MM.1S (cell line): ENCODE data around the gene ATP8A1.

Experiments used
- CTCF ChIP-seq: fragments of 300-600 bp; sonication (generic); IDR thresholded peaks from 2 replicates; pipeline ENCODE4 v1.5.1; 2016; ENCODE audit warnings: antibody characterized with exemption, low read length, mixed read lengths
- EZH2 ChIP-seq: fragments of 300-600 bp; sonication (generic); optimal IDR thresholded peaks from 2 replicates; pipeline ENCODE3; 2017; ENCODE audit warnings: low read depth, mild to moderate bottlenecking, antibody characterized with exemption, low read length, mixed read lengths
- EZH2phosphoT487 ChIP-seq: fragments of 300-600 bp; sonication (generic); IDR thresholded peaks from 2 replicates; pipeline ENCODE4 v1.6.1; 2018; ENCODE audit warnings: antibody characterized with exemption, low read length

- TF ChIP-seq CTCF (no peak), EZH2 (no peak), EZH2phosphoT487 (no peak)
Measured at GRCh38 chr4:42566835-42567234, 90.1 kb downstream of the ATP8A1 start.
